Activated CD8-positive, alpha-beta T cell treated with anti-CD3 and anti-CD28 coated beads for 36 hours (primary cell): Measurements from ENCODE around the gene CISTR. TPM values are rescaled to one million over a fixed set of nuclear protein-coding genes. Genes with fewer than 3 reads are reported as not detected.

Experiments
- ATAC-seq: fragments of 200-7000 bp; cut with Tn5 transposase; one replicate; pipeline ENCODE4 v1.10.0; 2021; ENCODE audit warnings: mild to moderate bottlenecking, moderate library complexity
- CTCF ChIA-PET: fragments of 350-600 bp; sonication (Branson Sonifier 250); formaldehyde crosslinking; loops from one replicate; lab custom pipeline; 2021; ENCODE audit warnings: antibody characterized with exemption; lab: Charles Lee
- POLR2A ChIA-PET: fragments of 350-600 bp; sonication (Branson Sonifier 250); formaldehyde crosslinking; loops from one replicate; lab custom pipeline; 2021; ENCODE audit warnings: antibody characterized with exemption; lab: Charles Lee
- DNase-seq: peaks from one replicate; pipeline ENCODE4 v3.0.0-alpha.2; 2020
- H3K27ac Mint-ChIP-seq: one replicate; pipeline ENCODE4 v1.8.0; 2021; ENCODE audit warnings: mild to moderate bottlenecking, mixed read lengths
- H3K27me3 Mint-ChIP-seq: one replicate; pipeline ENCODE4 v1.8.0; 2021; ENCODE audit warnings: mixed read lengths
- H3K36me3 Mint-ChIP-seq: one replicate; pipeline ENCODE4 v1.8.0; 2021; ENCODE audit warnings: low read depth, mixed read lengths
- H3K4me1 Mint-ChIP-seq: one replicate; pipeline ENCODE4 v1.8.0; 2021; ENCODE audit warnings: low read depth, mixed read lengths
- H3K4me3 Mint-ChIP-seq: one replicate; pipeline ENCODE4 v1.8.0; 2021; ENCODE audit warnings: mild to moderate bottlenecking, moderate library complexity, mixed read lengths
- H3K9me3 Mint-ChIP-seq: one replicate; pipeline ENCODE4 v1.8.0; 2021; ENCODE audit warnings: mixed read lengths
- intact Hi-C: fragments of 100-400 bp; cut with micrococcal nuclease; formaldehyde crosslinking; loops from one replicate; pipeline ENCODE4 v1.10.0; 2022
- total RNA-seq, 2 experiments: library from RNA; stranded (reverse); gene quantifications; one replicate each; pipeline ENCODE4 v1.2.3, GENCODE V29; 2021
- TF ChIP-seq, protein P1 (sequence below): fragments of 200-600 bp; IDR thresholded peaks from one replicate; pipeline ENCODE4 v1.8.0; 2022; ENCODE audit warnings: antibody characterized with exemption, mild to moderate bottlenecking

CISTR gene
- total RNA-seq, 2 experiments from 2014 or later = not detected

DNA sequence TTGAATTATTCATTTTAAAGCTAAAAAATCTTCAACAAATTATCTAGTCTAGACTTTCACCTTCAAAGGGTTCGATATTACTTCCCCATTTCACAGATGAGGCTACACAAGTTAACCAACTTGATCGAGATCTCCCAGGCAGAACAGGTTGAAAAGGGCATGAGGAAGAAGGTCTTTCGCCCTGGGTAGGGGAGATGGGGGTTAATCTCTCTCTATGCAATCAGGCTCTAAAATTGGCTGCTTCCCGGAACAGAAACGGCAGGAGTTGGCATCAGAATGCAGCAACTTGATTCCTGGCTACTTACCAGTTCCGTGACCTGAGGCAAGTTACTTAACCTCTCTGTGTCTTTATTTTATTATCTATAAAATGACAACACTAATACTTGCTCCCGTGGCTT lies 2.4 kb upstream of the CISTR start:
- Mint-ChIP-seq H3K4me1 (peaks cover 23% of the 10 kb centered on the region), H3K9me3 (no peaks in the 10 kb centered on the region), H3K27me3 (peaks cover 14% of the 10 kb centered on the region), H3K27ac (no peak overlapping the region), H3K4me3 (no peak overlapping the region), H3K36me3 (no peaks in the 10 kb centered on the region)
- no peak for DNase-seq
- CTCF ChIA-PET = interaction anchor here (1.0 to 8.0 kb wide), 4 partner anchors 9 to 54 kb away, joined by 3 to 154 read pairs (median 8); no protein-coding TSS in a partner anchor
- POLR2A ChIA-PET = interaction anchor here (1.2 kb wide), 1 partner anchor 79 kb away, joined by 3 read pairs; the partner anchor contains the start of gene ATP5MC2
- no peak for ATAC-seq
- TF ChIP-seq, protein P1, sequence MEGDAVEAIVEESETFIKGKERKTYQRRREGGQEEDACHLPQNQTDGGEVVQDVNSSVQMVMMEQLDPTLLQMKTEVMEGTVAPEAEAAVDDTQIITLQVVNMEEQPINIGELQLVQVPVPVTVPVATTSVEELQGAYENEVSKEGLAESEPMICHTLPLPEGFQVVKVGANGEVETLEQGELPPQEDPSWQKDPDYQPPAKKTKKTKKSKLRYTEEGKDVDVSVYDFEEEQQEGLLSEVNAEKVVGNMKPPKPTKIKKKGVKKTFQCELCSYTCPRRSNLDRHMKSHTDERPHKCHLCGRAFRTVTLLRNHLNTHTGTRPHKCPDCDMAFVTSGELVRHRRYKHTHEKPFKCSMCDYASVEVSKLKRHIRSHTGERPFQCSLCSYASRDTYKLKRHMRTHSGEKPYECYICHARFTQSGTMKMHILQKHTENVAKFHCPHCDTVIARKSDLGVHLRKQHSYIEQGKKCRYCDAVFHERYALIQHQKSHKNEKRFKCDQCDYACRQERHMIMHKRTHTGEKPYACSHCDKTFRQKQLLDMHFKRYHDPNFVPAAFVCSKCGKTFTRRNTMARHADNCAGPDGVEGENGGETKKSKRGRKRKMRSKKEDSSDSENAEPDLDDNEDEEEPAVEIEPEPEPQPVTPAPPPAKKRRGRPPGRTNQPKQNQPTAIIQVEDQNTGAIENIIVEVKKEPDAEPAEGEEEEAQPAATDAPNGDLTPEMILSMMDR = no peak
- intact Hi-C loops = no loop called here

DNA sequence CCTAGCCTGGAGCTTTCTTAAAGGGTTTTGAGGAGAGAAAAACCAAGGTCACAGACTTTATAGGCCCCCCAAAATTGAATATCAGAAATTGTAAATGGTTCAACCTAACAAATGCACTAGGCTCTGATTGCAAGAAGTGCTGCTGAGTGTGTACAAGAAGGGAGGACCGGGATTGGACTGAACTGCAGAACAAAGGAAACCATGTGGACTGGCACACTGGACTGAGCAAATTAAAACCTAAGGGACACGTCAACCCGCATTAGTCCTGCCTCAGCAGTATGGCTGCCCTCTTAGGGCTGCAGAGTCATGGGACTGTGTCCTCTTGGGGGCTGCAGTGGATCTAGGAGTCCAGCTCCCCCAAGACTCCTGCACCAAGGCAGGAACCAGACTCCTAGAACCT lies 842 bp upstream of the CISTR start:
- Mint-ChIP-seq H3K27me3 (no peaks in the 10 kb centered on the region), H3K4me3 (no peak overlapping the region), H3K27ac (no peak overlapping the region), H3K36me3 (no peaks in the 10 kb centered on the region), H3K9me3 (no peaks in the 10 kb centered on the region), H3K4me1 (peaks cover 23% of the 10 kb centered on the region)
- intact Hi-C loops = no loop called here
- DNase-seq (no peak), ATAC-seq (no peak)
- TF ChIP-seq, protein P1 = no peak
- CTCF ChIA-PET = interaction anchor here (0.6 to 8.0 kb wide), 4 partner anchors 8 to 209 kb away, joined by 3 to 154 read pairs (median 11); no protein-coding TSS in a partner anchor
- POLR2A ChIA-PET = no interaction called here

DNA sequence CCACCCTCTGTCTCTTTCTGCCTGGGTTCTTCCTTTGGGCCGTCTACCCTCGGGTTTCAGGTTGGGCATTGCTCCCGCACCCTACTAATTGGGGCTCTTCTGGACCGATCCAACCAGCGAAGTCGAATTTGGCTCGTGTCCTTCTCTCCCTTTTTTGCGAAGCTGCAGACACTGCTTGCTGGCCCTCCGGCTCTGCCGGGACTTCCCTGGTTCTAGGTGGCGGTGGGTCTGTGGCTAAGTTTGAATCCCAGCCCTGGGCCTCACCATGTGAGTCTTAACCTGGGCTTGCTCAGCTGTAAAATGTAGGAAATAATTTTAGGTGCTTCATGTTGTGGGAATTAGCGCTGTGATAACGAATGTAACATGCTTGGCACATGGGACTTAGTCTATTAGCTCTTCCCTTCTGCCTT lies 418 bp upstream of the CISTR start:
- no peak for ATAC-seq
- Mint-ChIP-seq H3K27ac (no peak overlapping the region), H3K4me3 (no peak overlapping the region), H3K27me3 (no peaks in the 10 kb centered on the region), H3K4me1 (peaks cover 25% of the 10 kb centered on the region), H3K9me3 (no peaks in the 10 kb centered on the region), H3K36me3 (no peaks in the 10 kb centered on the region)
- ChIA-PET CTCF (interaction anchor here (0.6 to 8.0 kb wide), 5 partner anchors 7 to 208 kb away, joined by 3 to 154 read pairs (median 9); no protein-coding TSS in a partner anchor), POLR2A (no interaction called here)
- intact Hi-C loops = no loop called here
- TF ChIP-seq, protein P1 = no peak
- no peak for DNase-seq

DNA sequence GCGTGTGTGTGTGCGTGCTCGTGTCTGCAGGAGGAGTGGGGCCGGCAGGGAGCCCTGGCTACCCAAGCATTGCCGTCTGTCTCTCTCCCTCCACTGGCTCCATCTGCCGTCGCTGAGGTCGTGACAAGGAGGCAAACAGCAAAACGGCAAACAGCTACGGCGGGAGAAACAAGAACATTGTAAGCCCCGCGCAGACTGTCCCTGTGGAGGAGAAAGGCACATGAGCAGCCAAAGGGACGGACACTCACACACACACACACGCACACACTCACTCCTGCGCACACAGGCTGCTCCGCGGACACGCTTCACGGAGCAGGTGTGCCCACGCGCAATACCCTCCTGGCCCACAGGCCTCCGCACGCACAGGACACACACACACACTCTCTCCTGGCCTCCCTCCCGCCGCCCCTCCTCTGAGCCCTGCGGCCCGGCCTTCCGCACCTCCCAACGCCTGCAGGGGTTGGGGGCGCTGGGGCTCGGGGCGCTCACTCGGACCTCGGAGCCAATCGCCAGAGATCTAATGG lies 905 bp downstream of the CISTR start:
- H3K36me3 Mint-ChIP-seq = no peaks in the 10 kb centered on the region
- ChIA-PET CTCF (interaction anchor here (1.0 to 8.0 kb wide), 3 partner anchors 6 to 72 kb away, joined by 3 to 154 read pairs (median 3); no protein-coding TSS in a partner anchor), POLR2A (no interaction called here)
- intact Hi-C loops = no loop called here
- ATAC-seq (peak; percentile 29), DNase-seq (peak; percentile 45)
- no peak overlapping the region for H3K4me3 Mint-ChIP-seq
- TF ChIP-seq, protein P1 = no peak
- H3K27ac Mint-ChIP-seq = peak overlapping the region; percentile 23
- peaks cover 1% of the 10 kb centered on the region for H3K27me3 Mint-ChIP-seq
- H3K9me3 Mint-ChIP-seq = no peaks in the 10 kb centered on the region
- peaks cover 21% of the 10 kb centered on the region for H3K4me1 Mint-ChIP-seq
